GM18526 (cell line): ENCODE measurements around the gene PCDHB10.
"Not testable (repeated sequence)": the region's sequence is repeated elsewhere in the genome, so short reads cannot be mapped to it uniquely, and the experiment has no call there.

ENCODE experiments used
- POLR2A ChIP-seq: IDR thresholded peaks from 3 replicates; pipeline ENCODE4 v1.6.1; 2011; ENCODE audit not compliant: insufficient read length; ENCODE audit errors: extremely low read depth

The PCDHB10 gene

DNA sequence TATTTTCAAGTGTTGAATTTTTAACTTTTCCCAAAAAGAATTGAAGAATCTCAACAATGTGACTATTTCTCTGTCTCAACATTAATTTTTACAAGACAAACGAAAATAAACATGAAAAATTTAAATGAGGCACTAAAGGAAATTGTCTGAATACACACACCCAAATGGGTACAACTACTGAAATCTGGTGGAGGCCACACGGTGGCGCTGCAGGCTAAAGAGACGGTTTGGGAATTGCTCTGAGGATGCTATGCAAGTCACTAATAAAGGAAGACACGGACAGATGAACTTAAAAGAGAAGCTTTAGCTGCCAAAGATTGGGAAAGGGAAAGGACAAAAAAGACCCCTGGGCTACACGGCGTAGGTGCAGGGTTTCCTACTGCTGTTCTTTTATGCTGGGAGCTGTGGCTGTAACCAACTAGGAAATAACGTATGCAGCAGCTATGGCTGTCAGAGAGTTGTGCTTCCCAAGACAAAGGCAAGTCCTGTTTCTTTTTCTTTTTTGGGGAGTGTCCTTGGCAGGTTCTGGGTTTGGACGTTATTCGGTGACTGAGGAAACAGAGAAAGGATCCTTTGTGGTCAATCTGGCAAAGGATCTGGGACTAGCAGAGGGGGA is at the start of gene PCDHB10:
Gene PCDHB10 (plus strand): TSS at position 244 of the 616 bp plus-strand sequence. CDS start 200 bp downstream, at position 444.
- TF ChIP-seq POLR2A = no peak

GRCh38 chr5:141149812-141150211 is 42.3 kb upstream of the PCDHB10 start, which contains the start of gene PCDHB6:
Gene PCDHB6, plus strand, starts transcription at chr5:141150057. Its CDS starts 201 bp downstream, at chr5:141150258.
- TF ChIP-seq POLR2A = no peak

DNA sequence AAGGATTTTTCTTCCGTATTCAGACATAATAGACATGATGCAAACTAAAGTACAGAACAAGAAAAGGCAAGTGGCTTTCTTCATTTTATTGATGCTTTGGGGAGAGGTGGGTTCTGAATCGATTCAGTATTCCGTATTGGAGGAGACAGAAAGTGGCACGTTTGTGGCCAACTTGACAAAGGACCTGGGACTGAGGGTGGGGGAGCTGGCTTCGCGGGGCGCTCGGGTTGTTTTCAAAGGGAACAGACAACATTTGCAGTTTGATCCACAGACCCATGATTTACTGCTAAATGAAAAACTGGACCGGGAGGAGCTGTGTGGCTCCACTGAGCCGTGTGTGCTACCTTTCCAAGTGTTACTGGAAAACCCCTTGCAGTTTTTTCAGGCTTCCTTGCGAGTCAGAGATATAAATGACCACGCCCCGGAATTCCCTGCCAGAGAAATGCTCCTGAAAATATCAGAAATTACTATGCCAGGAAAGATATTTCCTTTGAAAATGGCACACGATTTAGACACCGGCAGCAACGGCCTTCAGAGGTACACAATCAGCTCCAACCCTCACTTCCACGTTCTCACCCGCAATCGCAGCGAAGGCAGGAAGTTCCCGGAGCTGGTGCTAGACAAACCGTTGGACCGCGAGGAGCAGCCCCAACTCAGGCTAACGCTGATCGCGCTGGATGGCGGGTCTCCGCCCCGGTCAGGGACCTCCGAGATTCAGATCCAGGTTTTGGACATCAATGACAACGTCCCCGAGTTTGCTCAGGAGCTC is 41.7 kb upstream of the PCDHB10 start:
- TF ChIP-seq POLR2A = no peak

GRCh38 chr5:141150993-141151325 is 41.2 kb upstream of the PCDHB10 start:
- no peak for TF ChIP-seq POLR2A

DNA sequence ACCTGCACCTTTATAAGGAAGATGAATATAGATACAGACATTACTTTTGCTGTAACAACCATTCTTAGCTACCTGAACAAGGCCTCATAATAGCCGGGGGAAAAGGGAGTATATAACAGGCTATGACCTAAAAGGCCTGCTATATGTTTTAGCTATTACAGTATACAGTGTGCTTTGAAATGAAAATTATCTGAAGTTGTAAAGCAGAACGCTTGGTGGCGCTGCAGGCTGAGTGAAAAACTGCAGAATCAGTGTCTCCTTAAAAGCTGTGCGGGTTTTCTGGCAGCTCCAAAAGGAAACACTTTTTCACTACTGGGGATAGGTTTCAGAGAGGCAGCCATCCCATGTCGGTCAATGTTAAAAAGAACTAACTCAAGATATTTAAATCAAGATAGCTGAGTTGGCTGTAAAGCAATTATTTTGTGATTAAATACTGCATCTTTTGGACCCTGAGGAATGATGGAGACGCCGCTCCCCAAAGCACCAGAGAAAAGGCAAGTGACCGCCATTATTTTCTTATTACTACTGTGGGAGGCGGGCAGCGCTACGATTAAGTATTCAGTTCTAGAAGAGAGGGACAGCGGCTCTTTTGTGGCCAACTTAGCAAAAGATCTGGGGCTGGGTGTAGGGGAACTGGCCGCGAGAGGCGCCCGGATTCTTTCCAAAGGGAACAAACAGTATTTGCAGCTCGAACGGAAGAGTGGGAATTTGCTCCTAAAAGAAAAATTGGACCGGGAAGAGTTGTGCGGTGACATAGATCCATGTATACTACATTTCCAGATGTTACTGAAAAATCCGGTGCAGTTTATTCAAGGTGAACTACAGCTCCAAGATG is 36.4 kb upstream of the PCDHB10 start:
- TF ChIP-seq POLR2A = no peak

DNA sequence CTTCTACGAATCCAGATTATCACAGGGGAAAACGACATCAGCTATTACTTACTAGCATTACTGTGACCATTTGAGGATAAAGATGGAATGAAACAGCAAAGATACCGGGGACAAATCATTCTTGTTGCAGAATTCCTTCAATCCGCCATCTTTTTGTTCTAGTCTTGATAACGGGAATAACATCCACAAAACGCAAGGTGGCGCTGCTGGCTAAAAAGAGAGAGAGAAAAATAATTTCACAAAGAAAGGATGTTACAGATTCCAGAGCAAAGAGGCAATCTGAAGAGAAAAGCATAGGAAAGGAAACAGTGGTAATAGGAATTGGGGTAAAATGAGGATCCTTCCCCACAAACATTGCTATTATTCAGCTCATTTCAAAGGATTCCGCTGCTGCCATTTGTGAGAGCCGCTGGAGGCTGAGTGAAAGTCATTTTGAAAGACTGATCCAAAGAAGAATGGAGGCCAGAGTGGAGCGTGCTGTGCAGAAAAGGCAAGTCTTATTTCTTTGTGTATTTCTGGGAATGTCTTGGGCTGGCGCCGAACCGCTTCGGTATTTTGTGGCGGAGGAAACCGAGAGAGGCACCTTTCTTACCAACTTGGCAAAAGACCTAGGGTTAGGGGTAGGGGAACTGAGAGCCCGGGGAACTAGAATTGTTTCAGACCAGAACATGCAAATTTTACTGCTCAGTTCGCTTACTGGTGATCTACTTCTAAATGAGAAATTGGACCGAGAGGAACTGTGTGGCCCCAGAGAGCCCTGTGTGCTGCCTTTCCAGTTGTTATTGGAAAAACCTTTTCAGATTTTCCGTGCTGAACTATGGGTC is 19.6 kb upstream of the PCDHB10 start, which contains the start of gene PCDHB7:
Gene PCDHB7 (plus strand): TSS at position 264 of the 824 bp plus-strand sequence. CDS start 192 bp downstream, at position 456.
- no peak for TF ChIP-seq POLR2A

- TF ChIP-seq POLR2A = no peak
Measured at GRCh38 chr5:141175933-141176332, 16.2 kb upstream of the PCDHB10 start.

- not testable (repeated sequence) for TF ChIP-seq POLR2A
Measured at GRCh38 chr5:141177577-141178191, 14.5 kb upstream of the PCDHB10 start, which contains the start of gene PCDHB8. Gene PCDHB8, plus strand, starts transcription at chr5:141177790. Its CDS starts 245 bp downstream, at chr5:141178035.

DNA sequence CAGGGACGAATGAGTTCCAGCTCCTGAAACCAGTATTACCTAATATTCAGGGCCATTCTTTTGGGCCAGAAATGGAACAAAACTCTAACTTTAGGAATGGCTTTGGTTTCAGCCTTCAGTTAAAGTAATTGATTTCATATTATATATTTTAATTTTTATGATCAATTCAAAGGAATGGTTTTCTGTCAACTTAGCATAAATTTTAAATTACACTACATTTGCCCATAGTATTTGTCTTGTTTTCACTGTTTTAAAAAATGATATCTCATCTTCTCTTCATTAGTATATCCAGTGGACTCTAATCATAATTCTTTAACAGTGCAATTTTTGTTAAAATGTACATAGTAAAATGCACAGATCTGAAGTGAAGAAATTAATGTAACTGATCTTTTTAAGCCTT is 11.8 kb upstream of the PCDHB10 start:
- TF ChIP-seq POLR2A = no peak

- TF ChIP-seq POLR2A = no peak
Measured at GRCh38 chr5:141182248-141182647, 9.9 kb upstream of the PCDHB10 start, which contains the start of gene PCDHB16. Gene PCDHB16, plus strand, starts transcription at chr5:141182387. Its CDS starts 173 bp downstream, at chr5:141182560.

GRCh38 chr5:141186897-141187512 is 5.1 kb upstream of the PCDHB10 start, which contains the start of gene PCDHB9:
Gene PCDHB9, plus strand, starts transcription at chr5:141187161. Its CDS starts 158 bp downstream, at chr5:141187319.
- no peak for TF ChIP-seq POLR2A

DNA sequence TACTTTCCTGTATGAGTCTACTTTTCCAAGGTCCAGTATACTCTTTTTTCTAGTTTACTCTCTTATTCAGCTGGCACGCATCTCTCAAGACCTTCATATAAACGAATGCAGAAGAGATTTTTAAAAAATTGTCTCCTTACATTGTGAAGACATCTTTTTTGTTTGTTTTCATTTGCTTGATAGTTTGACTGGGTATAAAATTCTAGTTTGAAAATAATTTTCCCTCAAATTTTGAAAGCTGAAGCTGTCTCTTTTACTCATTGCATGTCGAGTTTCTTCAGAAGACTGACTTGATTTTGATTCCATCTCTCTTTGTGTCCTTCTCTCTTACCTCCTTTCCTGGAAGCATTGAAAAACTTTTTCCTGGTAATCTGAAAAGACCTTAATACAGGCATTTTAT is 4.2 kb downstream of the PCDHB10 start:
- no peak for TF ChIP-seq POLR2A
